ENCODE measurements around the gene GFRA1. TPM values are rescaled to one million over a fixed set of nuclear protein-coding genes. Genes with fewer than 3 reads are reported as not detected.

GFRA1 gene
- polyA plus RNA-seq, 2 of the 4 experiments (the other 2 are of a cell fraction): 4.0 to 9.5 TPM

GRCh38 chr10:116132780-116133399 is 140.1 kb downstream of the GFRA1 start:
- ChIA-PET CTCF (no interaction called here), POLR2A (no interaction called here)
- TF ChIP-seq NR3C1 (IDR thresholded peaks at IDR 0.05) (no peak), GATA3 (IDR thresholded peaks at IDR 0.05; ENCODE audit: borderline replicate concordance) (no peak), KDM1A (IDR thresholded peaks at IDR 0.05; ENCODE audit: low read depth) (no peak)
- peaks cover 4% of the 10 kb centered on the region; the same call in 1 of the 3 replicates for H3K9me3 ChIP-seq
- no peak overlapping the region for H3K4me2 ChIP-seq
- H3K27ac ChIP-seq: no peak overlapping the region
- H3K4me3 ChIP-seq: no peak overlapping the region
- FAIRE-seq (no peak), DNase-seq (ENCODE audit: low read depth in 1 of 2, low spot score in 1 of 2) (no peak), ATAC-seq (no peak)
- 73% methylated on average over 13 of the region's 13 CpGs for WGBS (ENCODE audit: missing lambda C conversion rate)
- H3K4me1 ChIP-seq: no peaks in the 10 kb centered on the region

DNA sequence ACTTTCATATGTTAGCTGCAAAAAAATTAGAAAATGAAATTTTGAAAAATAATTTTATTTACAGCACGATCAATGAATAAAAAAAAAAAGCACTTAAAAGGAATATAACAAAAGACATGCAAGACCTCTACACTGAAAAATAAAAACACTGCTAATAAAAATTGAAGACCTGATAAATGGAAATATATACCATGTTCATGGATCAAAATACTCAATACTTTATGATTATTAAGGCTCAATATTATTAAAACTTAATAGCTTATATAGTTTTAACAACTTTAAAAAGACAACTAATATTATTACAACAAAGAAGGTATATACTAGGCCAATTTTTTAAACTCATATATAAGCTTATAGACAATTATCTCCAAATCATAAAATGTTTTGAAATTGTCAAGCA is 143.0 kb downstream of the GFRA1 start:
- Histone ChIP-seq H3K4me1 (no peaks in the 10 kb centered on the region), H3K4me3 (no peak overlapping the region), H3K9me3 (peaks cover 4% of the 10 kb centered on the region; the same call in 1 of the 3 replicates), H3K27ac (no peak overlapping the region), H3K4me2 (no peak overlapping the region)
- POLR2A ChIA-PET: no interaction called here
- TF ChIP-seq, protein P1, sequence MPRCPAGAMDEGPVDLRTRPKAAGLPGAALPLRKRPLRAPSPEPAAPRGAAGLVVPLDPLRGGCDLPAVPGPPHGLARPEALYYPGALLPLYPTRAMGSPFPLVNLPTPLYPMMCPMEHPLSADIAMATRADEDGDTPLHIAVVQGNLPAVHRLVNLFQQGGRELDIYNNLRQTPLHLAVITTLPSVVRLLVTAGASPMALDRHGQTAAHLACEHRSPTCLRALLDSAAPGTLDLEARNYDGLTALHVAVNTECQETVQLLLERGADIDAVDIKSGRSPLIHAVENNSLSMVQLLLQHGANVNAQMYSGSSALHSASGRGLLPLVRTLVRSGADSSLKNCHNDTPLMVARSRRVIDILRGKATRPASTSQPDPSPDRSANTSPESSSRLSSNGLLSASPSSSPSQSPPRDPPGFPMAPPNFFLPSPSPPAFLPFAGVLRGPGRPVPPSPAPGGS (IDR thresholded peaks at IDR 0.05): no peak
- TF ChIP-seq, protein P2, sequence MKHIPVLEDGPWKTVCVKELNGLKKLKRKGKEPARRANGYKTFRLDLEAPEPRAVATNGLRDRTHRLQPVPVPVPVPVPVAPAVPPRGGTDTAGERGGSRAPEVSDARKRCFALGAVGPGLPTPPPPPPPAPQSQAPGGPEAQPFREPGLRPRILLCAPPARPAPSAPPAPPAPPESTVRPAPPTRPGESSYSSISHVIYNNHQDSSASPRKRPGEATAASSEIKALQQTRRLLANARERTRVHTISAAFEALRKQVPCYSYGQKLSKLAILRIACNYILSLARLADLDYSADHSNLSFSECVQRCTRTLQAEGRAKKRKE (CRISPR knock-in tag; IDR thresholded peaks at IDR 0.05; ENCODE audit: low read depth): no peak
- TF ChIP-seq CEBPB (IDR thresholded peaks at IDR 0.05) (no peak), ZNF302 (CRISPR knock-in tag; IDR thresholded peaks at IDR 0.05) (no peak), RCOR1 (IDR thresholded peaks at IDR 0.05; ENCODE audit: low read depth, low read length) (no peak), MAZ (IDR thresholded peaks at IDR 0.05; ENCODE audit: borderline replicate concordance, low read depth, low read length) (no peak), SMC3 (IDR thresholded peaks at IDR 0.05) (no peak), MAX (IDR thresholded peaks at IDR 0.05) (no peak), HEYL (CRISPR knock-in tag; IDR thresholded peaks at IDR 0.05) (no peak), KDM5A (IDR thresholded peaks at IDR 0.05) (no peak), TP53 (CRISPR knock-in tag; IDR thresholded peaks at IDR 0.05) (no peak), GATA3 (IDR thresholded peaks at IDR 0.05; ENCODE audit: borderline replicate concordance) (no peak), CHD2 (IDR thresholded peaks at IDR 0.05; ENCODE audit: low read length, partially characterized antibody) (no peak), NFE2L2 (conservative IDR thresholded peaks at IDR 0.05; ENCODE audit: low read length) (no peak), SREBF2 (IDR thresholded peaks at IDR 0.05) (no peak), CTCF (IDR thresholded peaks at IDR 0.05) (no peak), JUNB (IDR thresholded peaks at IDR 0.05) (no peak), RAD21 (conservative IDR thresholded peaks at IDR 0.05 in 1 of 2, IDR thresholded peaks at IDR 0.05 in 1 of 2) (no peak)
- DNase-seq (ENCODE audit: low read depth in 1 of 2, low spot score in 1 of 2): no peak
- CTCF ChIA-PET: interaction anchor here (0.6 kb wide), 1 partner anchor 257 kb away, joined by 3 read pairs; no protein-coding TSS in a partner anchor
- no peak for ATAC-seq
- WGBS (ENCODE audit: missing lambda C conversion rate): 5% methylated on average over 1 of the region's 1 CpG
- FAIRE-seq: no peak
